CMK (cell line): ENCODE data around the gene PPP6R1.
"Not testable (repeated sequence)": the region's sequence is repeated elsewhere in the genome, so short reads cannot be mapped to it uniquely, and the experiment has no call there.

Experiments
- DNase-seq: peaks from one replicate; pipeline ENCODE4 v3.0.0-alpha.2; 2010; ENCODE audit warnings: low read depth

PPP6R1 gene

GRCh38 chr19:55223291-55224037 lies 35.4 kb downstream of the PPP6R1 start:
- no peak for DNase-seq

- DNase-seq = no peak
These were observed 38.3 kb downstream of the PPP6R1 start for GRCh38 chr19:55220525-55220924.

GRCh38 chr19:55216461-55217198 lies 42.2 kb downstream of the PPP6R1 start:
- peak; percentile 97 for DNase-seq

- no peak for DNase-seq
These were observed 45.3 kb downstream of the PPP6R1 start for GRCh38 chr19:55213547-55213946.

- DNase-seq = peak; percentile 33
These were observed 46.4 kb downstream of the PPP6R1 start for GRCh38 chr19:55212447-55212846.

- no peak for DNase-seq
These were observed 48.9 kb downstream of the PPP6R1 start for GRCh38 chr19:55209693-55210472.

- no peak for DNase-seq
These were observed 49.7 kb downstream of the PPP6R1 start, which contains the start of gene PTPRH for GRCh38 chr19:55208880-55209692. TSS of gene PTPRH (minus strand) at chr19:55209501. CDS start at chr19:55209433, 68 bp downstream.

GRCh38 chr19:55206664-55207500 lies 51.9 kb downstream of the PPP6R1 start:
- DNase-seq = peak; percentile 35

GRCh38 chr19:55202199-55202598 lies 56.6 kb downstream of the PPP6R1 start:
- not testable (repeated sequence) for DNase-seq

- DNase-seq = no peak
These were observed 59.1 kb downstream of the PPP6R1 start for GRCh38 chr19:55199620-55200204.

- no peak for DNase-seq
These were observed 60.2 kb downstream of the PPP6R1 start for GRCh38 chr19:55198651-55199050.

GRCh38 chr19:55197528-55197927 lies 61.3 kb downstream of the PPP6R1 start:
- no peak for DNase-seq

GRCh38 chr19:55196803-55197202 lies 62.0 kb downstream of the PPP6R1 start:
- DNase-seq = no peak

GRCh38 chr19:55193481-55193880 lies 65.3 kb downstream of the PPP6R1 start:
- DNase-seq = no peak

GRCh38 chr19:55189403-55189835 lies 69.4 kb downstream of the PPP6R1 start:
- DNase-seq = no peak

- no peak for DNase-seq
These were observed 70.2 kb downstream of the PPP6R1 start for GRCh38 chr19:55188625-55189024.

- DNase-seq = no peak
These were observed 72.7 kb downstream of the PPP6R1 start for GRCh38 chr19:55186080-55186479.

GRCh38 chr19:55181740-55182139 lies 77.1 kb downstream of the PPP6R1 start:
- DNase-seq = no peak
